Head of caudate nucleus (tissue), 42 donors: Measurements from ENCODE around the gene CUL4A.

Source experiments
- DNase-seq, 42 donors: peaks; one replicate each; pipeline versions ENCODE4 v3.0.0 to v3.0.0-alpha.2; 2020 to 2021; ENCODE audit warnings: mixed read lengths in 7 of 42
- intact Hi-C: fragments of 100-400 bp; cut with DNase I; formaldehyde crosslinking; loops from one replicate; pipeline ENCODE4 v1.15.0; 2022

The CUL4A gene

GRCh38 chr13:113178070-113178895, 31.1 kb upstream of the CUL4A start:
- no peak for DNase-seq
- intact Hi-C loops = no loop called here

GRCh38 chr13:113178896-113179167, 30.6 kb upstream of the CUL4A start:
- DNase-seq = no peak
- intact Hi-C loops = no loop called here

GRCh38 chr13:113179374-113180230, 29.8 kb upstream of the CUL4A start:
- no peak for DNase-seq
- intact Hi-C loops = no loop called here

- intact Hi-C loops = no loop called here
- DNase-seq = no peak
Measured at GRCh38 chr13:113182046-113182445, 27.4 kb upstream of the CUL4A start.

GRCh38 chr13:113183450-113184129, 25.8 kb upstream of the CUL4A start:
- DNase-seq = no peak
- intact Hi-C loops = no loop called here

- DNase-seq = no peak
- intact Hi-C loops = no loop called here
Measured at GRCh38 chr13:113184568-113185440, 24.6 kb upstream of the CUL4A start.

- intact Hi-C loops = no loop called here
Measured at GRCh38 chr13:113186061-113186900, 23.1 kb upstream of the CUL4A start.

GRCh38 chr13:113187263-113187669, 22.1 kb upstream of the CUL4A start:
- intact Hi-C loops = no loop called here
- DNase-seq = peak; percentile 52 to 91 (median 71)

More at GRCh38 chr13:113186061-113186900, 23.1 kb upstream of the CUL4A start:
- DNase-seq = no peak

- intact Hi-C loops = no loop called here
- DNase-seq = no peak
Measured at GRCh38 chr13:113187883-113188665, 21.3 kb upstream of the CUL4A start.

GRCh38 chr13:113190181-113190580, 19.2 kb upstream of the CUL4A start:
- intact Hi-C loops = no loop called here
- DNase-seq = no peak

- intact Hi-C loops = no loop called here
Measured at GRCh38 chr13:113192279-113192678, 17.1 kb upstream of the CUL4A start.

GRCh38 chr13:113192902-113193301, 16.5 kb upstream of the CUL4A start:
- intact Hi-C loops = no loop called here
- DNase-seq = no peak

More at GRCh38 chr13:113192279-113192678, 17.1 kb upstream of the CUL4A start:
- no peak for DNase-seq

GRCh38 chr13:113195360-113195759, 14.1 kb upstream of the CUL4A start:
- DNase-seq = no peak
- intact Hi-C loops = no loop called here

- DNase-seq = no peak
- intact Hi-C loops = no loop called here
Measured at GRCh38 chr13:113196970-113197737, 12.3 kb upstream of the CUL4A start.

- intact Hi-C loops = loop anchor here (5.0 kb wide), 1 partner anchor 45 kb away; the partner anchor contains the start of gene PROZ
Measured at GRCh38 chr13:113201815-113202214, 7.6 kb upstream of the CUL4A start.

GRCh38 chr13:113202912-113203311, 6.5 kb upstream of the CUL4A start:
- no peak for DNase-seq
- intact Hi-C loops = loop anchor here (5.0 kb wide), 1 partner anchor 46 kb away; the partner anchor contains the start of gene PROZ

More at GRCh38 chr13:113201815-113202214, 7.6 kb upstream of the CUL4A start:
- DNase-seq = no peak
